OCI-LY3 (cell line): ENCODE data around the gene CMTM4.

ENCODE experiments used
- H2AFZ ChIP-seq: fragments of 200-600, 300-600 bp; shearing (Covaris generic); 2 replicates; pipeline ENCODE4 v1.6.0; 2014; ENCODE audit warnings: antibody characterized with exemption, low read depth, low read length
- H3K27ac ChIP-seq: fragments of 200-600, 300-600 bp; sonication (generic); 2 replicates; pipeline ENCODE4 v1.5.1; 2014; ENCODE audit warnings: mild to moderate bottlenecking, low read length, moderate library complexity, mixed read lengths
- H3K27me3 ChIP-seq: fragments of 200-600, 300-600 bp; sonication (generic); 2 replicates; pipeline ENCODE4 v1.6.1; 2014; ENCODE audit warnings: low read depth, low read length, mixed read lengths
- H3K36me3 ChIP-seq: fragments of 200-600, 300-600 bp; sonication (generic); replicated peaks from 2 replicates; pipeline ENCODE3; 2014; ENCODE audit warnings: low read depth, low read length, mixed read lengths
- H3K4me1 ChIP-seq: fragments of 300-600, 200-600 bp; sonication (generic); 2 replicates; pipeline ENCODE4 v1.6.1; 2014; ENCODE audit warnings: low read length, mixed read lengths
- H3K4me2 ChIP-seq: fragments of 200-600, 300-600 bp; sonication (generic); 2 replicates; pipeline ENCODE4 v1.6.1; 2014; ENCODE audit warnings: low read length, mixed read lengths
- H3K4me3 ChIP-seq: fragments of 300-600, 200-600 bp; sonication (generic); 2 replicates; pipeline ENCODE4 v1.5.1; 2014; ENCODE audit warnings: antibody characterized with exemption, mild to moderate bottlenecking, low read length, moderate library complexity
- H3K79me2 ChIP-seq: fragments of 300-600, 200-600 bp; shearing (Covaris generic); 2 replicates; pipeline ENCODE4 v1.6.1; 2014; ENCODE audit warnings: mild to moderate bottlenecking, low read length, mixed read lengths
- H3K9ac ChIP-seq: fragments of 300-600, 200-600 bp; shearing (Covaris generic); 2 replicates; pipeline ENCODE4 v1.6.0; 2014; ENCODE audit warnings: mild to moderate bottlenecking, low read length, moderate library complexity
- H3K9me3 ChIP-seq: fragments of 200-600, 300-600 bp; shearing (Covaris generic); 2 replicates; pipeline ENCODE4 v1.6.1; 2014; ENCODE audit warnings: low read length, mixed read lengths; ENCODE audit not compliant: insufficient read depth
- H4K20me1 ChIP-seq: fragments of 200-600, 300-600 bp; sonication (generic); 2 replicates; pipeline ENCODE4 v1.6.1; 2016; ENCODE audit warnings: low read length, mixed read lengths; ENCODE audit not compliant: insufficient read depth
- CTCF ChIP-seq: fragments of 200-600, 300-600 bp; sonication (generic); IDR thresholded peaks from 2 replicates; pipeline ENCODE4 v1.5.1; 2014; ENCODE audit warnings: antibody characterized with exemption, low read length, low read depth
- EZH2phosphoT487 ChIP-seq: fragments of 200-600 bp; shearing (Covaris generic); IDR thresholded peaks from 2 replicates; pipeline ENCODE4 v1.6.1; 2018; ENCODE audit warnings: antibody characterized with exemption, mixed run types, low read depth

The CMTM4 gene

GRCh38 chr16:66719246-66719645, 22.7 kb upstream of the CMTM4 start:
- Histone ChIP-seq H3K4me1 (no peaks in the 10 kb centered on the region), H3K36me3 (peaks cover 13% of the 10 kb centered on the region), H3K79me2 (no peaks in the 10 kb centered on the region), H3K9me3 (no peaks in the 10 kb centered on the region), H3K27ac (no peak overlapping the region), H4K20me1 (no peaks in the 10 kb centered on the region), H3K9ac (no peak overlapping the region), H2AFZ (no peak overlapping the region), H3K4me2 (no peak overlapping the region), H3K4me3 (no peak overlapping the region), H3K27me3 (no peaks in the 10 kb centered on the region)
- TF ChIP-seq EZH2phosphoT487 = no peak

GRCh38 chr16:66717776-66718175, 21.2 kb upstream of the CMTM4 start:
- Histone ChIP-seq H4K20me1 (no peaks in the 10 kb centered on the region), H3K4me3 (no peak overlapping the region), H3K27ac (no peak overlapping the region), H3K9ac (no peak overlapping the region), H3K4me1 (no peaks in the 10 kb centered on the region), H2AFZ (no peak overlapping the region), H3K9me3 (no peaks in the 10 kb centered on the region), H3K4me2 (no peak overlapping the region), H3K79me2 (no peaks in the 10 kb centered on the region), H3K27me3 (no peaks in the 10 kb centered on the region), H3K36me3 (peaks cover 4% of the 10 kb centered on the region)
- TF ChIP-seq EZH2phosphoT487 (no peak), CTCF (no peak)

GRCh38 chr16:66717112-66717675, 20.7 kb upstream of the CMTM4 start:
- no peaks in the 10 kb centered on the region for H3K79me2 ChIP-seq
- no peak overlapping the region for H3K27ac ChIP-seq
- H3K9ac ChIP-seq = no peak overlapping the region
- no peak overlapping the region for H2AFZ ChIP-seq
- H3K4me3 ChIP-seq = no peak overlapping the region
- H3K36me3 ChIP-seq = peaks cover 4% of the 10 kb centered on the region
- no peaks in the 10 kb centered on the region for H4K20me1 ChIP-seq
- H3K9me3 ChIP-seq = no peaks in the 10 kb centered on the region
- TF ChIP-seq CTCF (peak; percentile 21), EZH2phosphoT487 (no peak)
- H3K4me1 ChIP-seq = no peaks in the 10 kb centered on the region
- H3K4me2 ChIP-seq = no peak overlapping the region
- no peaks in the 10 kb centered on the region for H3K27me3 ChIP-seq

DNA sequence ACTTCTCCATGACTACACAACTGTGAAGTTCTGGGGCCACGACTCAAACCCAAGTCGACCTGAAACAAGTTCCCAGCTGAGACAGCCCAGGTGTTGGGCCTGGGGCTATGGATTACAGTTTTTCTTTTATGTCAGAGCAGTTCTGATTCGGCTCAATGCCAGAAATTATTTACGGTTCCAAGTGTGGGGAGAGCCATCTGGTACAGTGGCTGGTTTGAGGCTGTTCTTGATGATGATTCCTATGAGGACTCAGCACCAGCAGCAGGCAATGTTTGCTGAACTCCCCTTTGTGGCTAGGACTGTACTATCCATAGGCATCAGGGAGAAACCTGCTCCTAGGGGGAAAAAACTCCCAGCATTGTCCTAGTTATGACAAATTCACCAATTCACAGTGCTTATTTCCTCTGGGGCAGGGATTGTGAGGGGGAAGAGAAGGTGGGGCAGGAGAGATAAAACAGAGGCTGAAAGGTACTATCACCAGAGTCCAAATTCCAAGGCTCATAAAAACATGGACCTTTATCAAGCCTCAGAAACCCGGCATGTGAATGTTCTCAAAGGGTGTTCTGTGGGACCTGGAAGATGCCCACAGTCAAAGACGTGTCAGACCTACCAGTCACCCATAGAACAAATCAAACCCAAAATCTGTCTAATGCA, 18.2 kb upstream of the CMTM4 start:
- Histone ChIP-seq H3K27me3 (no peaks in the 10 kb centered on the region), H3K27ac (no peak overlapping the region), H3K9me3 (no peaks in the 10 kb centered on the region)

More for the DNA sequence above, 18.2 kb upstream of the CMTM4 start:
- Histone ChIP-seq H3K9ac (no peak overlapping the region), H4K20me1 (no peaks in the 10 kb centered on the region), H3K4me2 (no peak overlapping the region), H3K36me3 (no peaks in the 10 kb centered on the region), H3K79me2 (no peaks in the 10 kb centered on the region), H3K4me1 (no peaks in the 10 kb centered on the region), H3K4me3 (no peak overlapping the region), H2AFZ (no peak overlapping the region)
- no peak for TF ChIP-seq EZH2phosphoT487
- TF ChIP-seq CTCF = no peak
